ENCODE data around the gene ATXN3L.
"Not testable (repeated sequence)": the region's sequence is repeated elsewhere in the genome, so short reads cannot be mapped to it uniquely, and the experiment has no call there.

ATXN3L gene

DNA sequence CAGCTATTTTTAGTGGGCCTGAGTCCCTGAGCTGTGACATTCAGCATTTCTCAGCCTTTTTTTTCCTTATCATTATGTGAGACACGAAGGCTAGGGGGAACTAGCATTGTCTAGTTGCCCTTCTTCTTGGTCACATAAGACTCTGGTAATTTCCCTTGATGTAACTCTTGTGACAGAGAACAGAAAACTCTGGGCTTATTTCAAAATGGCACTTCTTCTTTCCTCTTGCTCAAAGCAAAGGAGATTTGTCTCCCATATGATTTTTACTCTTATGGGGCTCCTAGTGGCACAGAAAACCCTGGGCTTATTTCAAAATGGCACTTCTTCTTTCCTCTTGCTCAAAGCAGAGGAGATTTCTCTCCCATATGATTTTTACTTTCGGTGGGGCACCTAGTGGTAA lies 14.7 kb downstream of the ATXN3L start:
- DNase-seq (ENCODE audit: low spot score) = no peak

DNA sequence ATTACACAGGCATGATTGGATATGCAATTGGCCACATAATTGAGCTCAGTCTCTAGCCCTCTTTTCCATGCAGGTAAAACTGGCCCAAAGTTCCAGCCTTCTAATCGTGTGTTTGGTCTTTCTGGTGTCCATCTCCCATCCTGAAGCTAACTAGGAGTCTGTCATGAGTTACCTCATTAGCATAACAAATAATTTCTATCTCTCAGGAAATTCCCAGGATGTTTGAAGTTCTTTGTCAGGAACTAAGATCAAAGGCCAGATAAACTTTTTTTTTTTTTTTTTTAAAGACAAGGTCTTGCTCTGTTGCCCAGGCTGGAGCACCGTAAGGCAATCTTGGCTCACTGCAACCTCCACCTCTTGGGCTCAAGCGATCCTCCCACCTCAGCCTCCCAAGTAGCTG lies 15.8 kb downstream of the ATXN3L start:
- no peak for DNase-seq (ENCODE audit: low spot score)

DNA sequence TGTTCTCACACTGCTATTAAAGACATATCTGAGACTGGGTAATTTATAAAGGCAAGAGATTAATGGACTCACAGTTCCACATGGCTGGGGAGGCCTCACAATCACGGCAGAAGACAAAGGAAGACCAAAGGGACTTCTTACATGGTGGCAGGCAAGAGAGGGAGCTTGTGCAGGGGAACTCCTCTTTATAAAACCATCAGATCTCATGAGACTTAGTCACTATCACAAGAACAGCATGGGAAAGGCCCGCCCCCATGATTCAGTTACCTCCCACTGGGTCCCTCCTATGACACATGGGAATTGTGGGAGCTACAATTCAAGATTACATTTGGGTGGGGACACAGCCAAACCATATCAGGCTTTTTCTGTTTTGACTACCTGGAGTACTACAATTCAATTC lies 16.6 kb downstream of the ATXN3L start:
- not testable (repeated sequence) for DNase-seq (ENCODE audit: low spot score)

DNA sequence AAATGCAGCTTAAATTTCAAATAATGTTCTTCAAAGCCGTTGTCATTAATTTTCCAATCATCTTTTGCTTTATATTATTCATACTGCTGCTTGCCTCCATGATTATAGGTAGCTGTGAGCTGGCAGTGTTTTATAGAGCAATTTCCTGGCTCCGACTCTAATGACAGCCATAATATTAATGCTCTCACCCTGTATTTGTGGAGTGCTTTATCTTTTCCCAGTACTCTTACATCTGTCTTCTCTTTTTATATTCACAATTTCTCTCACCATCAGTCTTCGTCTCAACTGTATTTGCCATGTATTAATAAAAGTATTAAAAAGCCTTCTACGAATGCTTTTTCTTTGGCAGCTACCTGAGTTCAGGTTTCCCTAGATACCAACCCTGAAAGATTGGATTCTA lies 21.0 kb downstream of the ATXN3L start:
- DNase-seq (ENCODE audit: low spot score) = no peak

DNA sequence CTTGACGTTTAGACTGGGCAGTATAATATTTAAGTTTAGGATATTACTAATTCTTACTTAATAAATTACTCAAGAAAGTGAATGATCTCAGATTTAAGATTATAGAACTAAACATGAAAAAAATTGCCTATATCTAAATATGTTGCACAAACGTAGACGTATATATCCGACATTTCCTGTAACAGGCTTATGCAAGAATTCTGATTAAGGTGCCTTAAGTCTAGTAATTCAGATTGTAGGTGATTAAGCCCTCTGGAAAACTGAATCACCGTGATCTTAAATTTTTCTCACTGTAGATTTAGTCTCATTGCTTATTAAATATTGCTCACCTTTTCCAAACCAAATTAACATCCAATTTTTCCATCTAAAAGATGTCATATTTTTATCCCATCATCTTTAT lies 24.0 kb downstream of the ATXN3L start:
- DNase-seq (ENCODE audit: low spot score) = no peak

- no peak for DNase-seq (ENCODE audit: low spot score)
These were observed 26.2 kb downstream of the ATXN3L start for GRCh38 chrX:13293700-13294099.

DNA sequence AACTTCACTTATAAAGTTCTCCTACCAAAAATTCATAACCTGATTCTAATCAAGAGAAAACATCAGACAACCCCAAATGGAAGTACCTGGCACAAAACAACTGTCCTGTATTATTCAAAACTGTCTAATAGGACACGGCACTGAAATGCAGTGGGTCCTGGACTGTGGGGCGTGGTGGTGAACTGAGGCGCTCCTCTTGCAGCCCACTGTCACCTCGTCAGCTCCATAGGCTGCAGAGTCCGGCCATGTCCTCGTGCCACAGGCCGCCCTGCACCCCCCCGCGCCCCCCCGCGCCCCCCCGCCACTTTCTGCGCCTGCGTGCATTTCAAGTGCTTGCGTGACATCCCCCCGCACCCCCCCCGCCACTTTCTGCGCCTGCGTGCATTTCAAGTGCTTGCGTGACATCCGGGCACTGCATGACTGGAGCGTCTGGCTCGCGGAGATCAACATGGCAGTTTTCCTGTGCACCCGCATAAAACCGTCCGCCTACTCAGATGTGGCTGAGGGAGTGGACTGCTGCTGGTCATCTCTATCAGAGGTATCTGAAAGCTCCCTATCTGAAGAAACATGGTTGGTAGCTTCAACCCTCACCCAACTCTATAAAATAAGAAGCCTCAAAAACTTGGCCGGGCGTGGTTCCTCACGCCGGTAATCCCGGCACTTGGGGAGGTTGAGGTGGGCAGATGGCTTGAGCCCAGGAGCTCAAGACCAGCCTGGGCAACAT lies 28.8 kb downstream of the ATXN3L start:
- no peak for DNase-seq (ENCODE audit: low spot score)

- DNase-seq (ENCODE audit: low spot score) = no peak
These were observed 31.2 kb downstream of the ATXN3L start for GRCh38 chrX:13288671-13289070.

DNA sequence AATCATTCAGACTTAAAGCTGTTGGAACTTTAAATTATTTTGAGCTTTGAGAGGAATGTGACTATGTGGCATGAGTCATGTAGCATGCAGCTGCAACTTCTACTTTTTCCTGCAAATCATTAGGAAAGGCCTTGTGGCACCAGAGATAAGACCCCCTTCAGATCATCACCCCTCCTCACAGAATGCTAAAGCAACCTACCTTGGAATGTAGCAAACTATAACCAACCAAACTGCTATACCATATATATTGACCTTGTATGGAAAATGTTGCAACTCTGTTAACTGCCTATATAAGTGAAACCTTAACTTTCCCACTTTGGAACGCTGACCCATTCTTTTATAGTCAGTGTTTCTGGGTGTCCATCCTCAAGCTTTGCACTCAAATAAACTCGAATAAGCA lies 32.0 kb downstream of the ATXN3L start:
- DNase-seq (ENCODE audit: low spot score) = no peak

DNA sequence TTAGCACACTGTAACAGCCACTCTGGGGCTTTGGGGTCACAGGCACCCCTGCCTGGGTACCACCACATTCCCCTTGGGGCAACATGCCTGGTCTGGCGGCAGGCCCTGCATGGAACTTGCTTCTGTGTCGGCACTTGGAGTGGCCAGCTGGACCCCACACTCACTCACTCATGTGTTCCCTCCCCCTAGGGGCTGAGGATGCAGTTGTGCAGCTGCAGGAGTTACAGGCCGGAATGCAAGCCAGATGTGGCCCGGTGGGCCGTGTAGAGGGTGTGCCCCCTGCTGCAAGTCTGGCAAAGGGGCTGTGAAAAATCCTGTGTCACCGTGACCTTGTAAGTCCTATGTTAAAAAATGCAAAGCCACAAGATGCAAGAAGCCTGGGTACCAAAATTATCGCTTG lies 34.2 kb downstream of the ATXN3L start:
- no peak for DNase-seq (ENCODE audit: low spot score)

DNA sequence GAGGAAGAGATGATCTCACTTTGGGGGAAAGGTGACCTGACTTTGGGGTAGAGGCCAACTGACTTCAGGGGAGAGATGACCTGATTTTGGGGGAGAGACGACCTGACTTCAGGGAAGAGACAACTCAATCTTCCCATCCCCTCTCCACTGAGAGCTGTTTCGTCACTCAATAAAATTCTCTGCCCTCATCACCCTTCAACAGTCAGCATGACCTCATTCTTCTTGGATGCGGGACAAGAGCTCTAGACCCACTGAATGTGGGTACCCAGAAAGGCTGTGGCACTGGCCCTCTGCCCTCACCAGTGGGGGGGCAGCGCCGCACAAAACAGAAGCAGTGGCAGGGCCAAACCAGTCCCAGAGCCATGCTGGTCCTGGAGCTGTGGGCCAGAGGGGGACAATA lies 34.6 kb downstream of the ATXN3L start:
- no peak for DNase-seq (ENCODE audit: low spot score)

DNA sequence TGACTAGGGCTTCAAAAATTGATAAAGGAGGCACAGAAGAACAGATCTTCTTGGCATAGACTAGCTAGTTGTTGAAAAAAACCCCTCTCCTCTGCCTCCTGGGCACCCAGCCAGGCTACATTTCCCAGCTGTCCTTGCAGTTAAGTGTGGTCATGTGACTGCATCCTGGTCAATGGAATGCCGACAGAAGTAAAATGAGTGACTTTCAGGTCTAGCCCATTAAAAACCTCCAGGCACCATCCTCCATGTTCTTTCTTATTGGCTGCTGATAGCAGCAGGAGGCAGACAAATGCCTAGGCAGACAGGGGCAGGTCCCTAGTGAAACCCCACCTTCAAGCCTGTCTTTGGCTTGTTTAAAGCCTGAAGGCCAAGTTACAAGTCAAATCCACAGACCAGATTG lies 35.3 kb downstream of the ATXN3L start:
- no peak for DNase-seq (ENCODE audit: low spot score)

GRCh38 chrX:13283950-13284546 lies 35.8 kb downstream of the ATXN3L start:
- DNase-seq (ENCODE audit: low spot score) = peak; percentile 9

- DNase-seq (ENCODE audit: low spot score) = no peak
These were observed 36.3 kb downstream of the ATXN3L start for GRCh38 chrX:13283512-13283911.

GRCh38 chrX:13281289-13281688 lies 38.6 kb downstream of the ATXN3L start:
- no peak for DNase-seq (ENCODE audit: low spot score)

GRCh38 chrX:13279279-13280018 lies 40.4 kb downstream of the ATXN3L start:
- DNase-seq (ENCODE audit: low spot score) = no peak

DNA sequence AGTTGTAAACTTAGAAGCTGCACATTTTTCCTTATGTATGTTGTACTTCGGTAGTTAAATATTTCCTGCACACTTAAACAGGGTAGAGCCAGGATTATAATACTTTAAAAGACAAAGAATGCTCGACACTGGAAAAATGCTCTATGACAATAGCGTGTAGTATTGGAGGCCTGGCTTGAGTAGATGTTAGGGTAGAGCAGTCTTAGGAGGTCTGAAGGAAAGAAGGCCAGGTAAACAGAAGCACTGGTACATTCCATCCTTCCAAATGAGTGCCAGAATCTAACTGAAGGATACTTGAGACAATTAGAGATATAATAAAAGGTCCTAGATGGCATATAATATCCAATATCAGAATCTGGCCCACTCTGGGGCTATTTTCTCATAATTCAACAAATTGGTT lies 42.3 kb downstream of the ATXN3L start:
- no peak for DNase-seq (ENCODE audit: low spot score)

DNA sequence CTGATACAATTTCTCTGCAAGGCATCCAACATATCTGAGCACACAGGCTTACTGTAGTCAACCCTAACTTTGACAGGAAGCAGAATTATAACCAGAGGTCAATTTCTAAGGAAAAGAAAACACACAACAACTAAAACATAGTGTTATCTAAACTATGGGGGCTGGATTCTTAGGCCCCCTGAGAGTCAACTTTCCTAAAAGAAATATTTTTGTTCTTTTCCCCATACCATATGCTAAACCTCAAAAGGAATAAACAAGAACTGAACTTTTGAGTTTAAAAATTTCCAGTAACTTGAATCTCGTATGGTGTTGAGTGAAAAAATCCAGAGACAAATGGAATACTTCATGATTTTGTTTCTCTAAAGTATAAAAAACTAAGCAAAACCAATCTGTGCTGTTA lies 42.9 kb downstream of the ATXN3L start:
- DNase-seq (ENCODE audit: low spot score) = no peak

DNA sequence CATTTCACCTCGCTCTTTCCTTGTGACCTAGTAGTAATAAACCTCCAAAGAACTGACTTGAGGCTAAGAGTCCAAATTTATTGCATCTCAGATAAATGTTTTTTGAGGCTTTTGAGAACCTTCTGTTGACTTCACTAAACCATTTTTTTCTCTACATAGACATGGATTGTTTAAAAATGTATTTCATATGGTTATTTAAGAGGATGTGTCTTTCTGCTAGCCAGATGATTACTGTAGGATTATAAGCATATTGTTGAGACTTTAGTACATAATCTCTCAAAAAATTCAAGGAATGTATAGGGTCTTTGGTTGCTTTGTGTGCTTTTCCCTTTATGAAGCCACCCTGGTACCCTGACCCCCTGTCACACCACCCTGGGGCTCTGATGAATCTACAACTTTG lies 44.8 kb downstream of the ATXN3L start:
- no peak for DNase-seq (ENCODE audit: low spot score)

- DNase-seq (ENCODE audit: low spot score) = no peak
These were observed 47.4 kb downstream of the ATXN3L start for GRCh38 chrX:13272426-13272825.

DNA sequence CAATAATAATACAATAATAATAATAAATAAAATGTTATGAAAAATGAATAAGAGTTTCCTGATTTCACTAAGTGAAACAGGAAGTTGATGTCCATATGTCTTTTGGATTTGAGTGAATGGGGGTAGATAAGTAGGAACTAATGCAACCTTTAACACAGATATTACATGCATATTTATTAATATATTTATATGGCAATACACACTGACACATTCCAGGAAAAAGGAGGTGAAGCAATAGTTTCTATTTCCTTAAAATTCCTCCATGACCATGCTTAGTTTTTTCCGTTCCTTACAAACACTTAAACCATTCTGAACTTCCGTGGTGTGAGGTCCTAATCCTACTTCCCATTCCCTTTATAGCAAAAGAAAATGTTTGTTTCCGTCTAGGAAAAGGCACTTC lies 48.3 kb downstream of the ATXN3L start:
- no peak for DNase-seq (ENCODE audit: low spot score)

DNA sequence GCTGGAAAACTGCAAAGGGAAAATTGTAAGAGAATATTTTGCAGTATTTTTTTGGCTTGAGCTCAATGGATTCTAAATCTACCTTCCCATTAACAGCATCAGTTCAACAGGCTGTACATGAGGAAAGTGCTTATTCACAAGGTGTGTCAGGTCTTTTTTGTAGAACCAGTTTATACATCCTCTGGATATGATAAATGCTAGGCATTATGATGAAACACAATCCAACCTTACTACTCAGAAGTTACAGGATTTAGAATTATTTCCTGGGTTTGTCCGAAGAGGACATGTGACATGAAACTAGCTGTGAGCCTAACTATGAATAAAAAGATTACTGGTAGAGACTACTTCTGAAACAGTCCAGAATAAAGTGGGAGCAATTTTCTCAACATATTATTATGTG lies 49.5 kb downstream of the ATXN3L start:
- DNase-seq (ENCODE audit: low spot score) = no peak

GRCh38 chrX:13268874-13269273 lies 51.0 kb downstream of the ATXN3L start:
- DNase-seq (ENCODE audit: low spot score) = no peak
